SIG-M5 treated with dmso at 0.1 percent for 504 hours (cell line): Measurements from ENCODE around the gene CDX2.

ENCODE experiments used
- DNase-seq: peaks from one replicate; lab custom pipeline; 2025; ENCODE audit not compliant: unreplicated experiment; lab: John Stamatoyannopoulos, UW

Gene CDX2

DNA sequence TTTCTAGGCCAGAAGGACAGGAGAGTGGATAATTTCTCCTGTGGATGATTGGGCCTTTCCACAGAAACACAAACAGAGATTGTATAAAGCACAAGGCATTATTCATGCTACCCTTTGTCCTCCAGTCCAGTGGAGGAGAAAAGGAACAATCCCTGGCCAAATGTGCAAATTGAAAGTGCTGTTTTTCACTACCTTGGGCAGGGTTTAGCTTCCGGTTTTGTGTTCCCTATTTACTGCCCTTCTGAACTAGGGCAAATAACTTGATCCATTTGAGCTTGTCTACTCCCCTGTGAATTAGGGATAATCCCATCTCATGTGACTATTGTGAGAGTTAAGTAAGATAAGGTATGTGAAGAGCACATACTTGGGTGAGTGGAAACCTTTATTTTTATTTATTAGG, 36.0 kb downstream of the CDX2 start:
- DNase-seq = no peak

GRCh38 chr13:27929868-27930267, 39.2 kb downstream of the CDX2 start:
- DNase-seq = no peak

- no peak for DNase-seq
These were observed 40.0 kb downstream of the CDX2 start for GRCh38 chr13:27928805-27929753.

- DNase-seq = no peak
These were observed 40.7 kb downstream of the CDX2 start for GRCh38 chr13:27928353-27928804.

DNA sequence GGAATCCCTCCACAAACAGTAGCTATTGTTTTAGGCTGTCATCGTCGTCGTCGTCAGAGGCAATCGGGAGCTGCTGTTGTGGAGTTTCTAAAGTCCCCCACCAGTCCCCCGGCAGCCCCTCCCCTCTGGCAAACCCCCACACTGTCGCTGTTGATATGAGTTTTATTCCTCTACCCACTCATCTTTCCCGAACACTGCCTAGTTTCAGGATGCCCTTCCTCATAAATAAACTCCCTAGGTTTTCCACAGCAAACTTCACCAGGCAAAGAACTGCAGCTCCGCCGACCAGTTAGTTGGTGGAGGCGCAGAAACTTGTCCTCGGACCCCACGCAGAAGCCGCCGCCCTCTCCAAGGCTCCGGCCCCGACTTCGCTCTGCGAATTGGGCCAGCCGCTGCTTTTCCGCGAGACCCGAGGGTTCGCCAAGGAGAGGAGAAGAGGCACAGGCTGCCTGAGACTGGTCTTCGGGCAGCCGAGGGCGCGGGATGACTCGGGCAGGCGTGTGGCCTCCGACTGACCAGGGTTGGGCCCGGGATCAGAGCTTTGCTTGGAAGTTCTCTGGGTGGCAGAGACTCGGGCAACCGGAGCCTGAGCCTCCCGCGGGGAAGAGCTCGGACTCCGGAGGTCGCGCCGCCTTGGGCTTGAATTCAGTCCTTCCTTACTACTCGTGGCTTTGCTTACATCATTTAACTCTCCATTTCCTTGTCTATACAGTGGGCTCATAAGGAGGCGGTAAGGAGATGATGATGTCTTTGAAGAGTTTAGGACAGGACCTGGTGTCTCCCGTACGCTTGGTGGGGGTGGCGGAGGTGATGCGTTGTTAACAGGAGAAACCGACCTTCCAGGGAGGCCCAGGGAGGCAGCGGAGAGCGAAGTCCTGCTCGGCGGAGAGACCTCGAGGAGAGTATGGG, 41.4 kb downstream of the CDX2 start:
- no peak for DNase-seq

DNA sequence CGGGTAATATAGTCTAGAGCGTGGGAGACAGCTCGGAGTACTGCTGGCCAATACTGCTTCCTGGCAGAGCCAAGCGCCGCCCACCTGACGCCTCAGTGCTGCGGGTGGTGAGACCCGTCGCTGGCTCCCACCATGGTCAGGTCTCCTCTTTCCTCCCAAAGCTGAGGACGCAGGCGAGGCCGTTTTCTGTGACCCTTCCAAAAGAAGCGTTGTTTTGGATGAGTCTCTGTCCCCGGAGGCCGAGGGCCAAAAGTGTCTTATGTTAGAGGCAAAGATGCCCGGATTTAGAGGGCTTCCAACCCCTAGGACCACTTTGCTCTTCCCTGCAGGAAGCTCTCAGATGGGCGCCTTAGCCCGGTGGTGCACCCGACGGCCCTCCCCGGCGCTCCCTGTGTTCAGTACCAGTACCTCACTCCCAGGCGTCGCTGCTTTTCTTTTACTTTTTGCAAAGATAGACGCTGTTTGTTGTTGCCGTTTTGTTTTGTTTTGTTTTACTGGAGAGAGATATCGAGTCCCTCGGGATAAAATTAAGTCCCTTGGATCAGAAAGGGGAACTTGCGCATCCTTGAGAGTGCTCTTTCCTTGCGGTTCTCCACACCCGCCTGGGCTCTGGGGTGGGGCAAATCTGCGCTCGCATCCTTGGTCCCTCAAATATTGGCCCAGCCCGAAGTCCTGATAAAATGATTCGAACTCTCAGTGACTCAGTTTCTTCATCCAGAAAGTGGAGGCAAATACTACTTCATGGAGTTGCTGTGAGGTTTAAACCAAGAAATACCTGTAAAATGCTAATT, 42.3 kb downstream of the CDX2 start:
- DNase-seq = no peak

- no peak for DNase-seq
These were observed 43.7 kb downstream of the CDX2 start for GRCh38 chr13:27925220-27925991.

DNA sequence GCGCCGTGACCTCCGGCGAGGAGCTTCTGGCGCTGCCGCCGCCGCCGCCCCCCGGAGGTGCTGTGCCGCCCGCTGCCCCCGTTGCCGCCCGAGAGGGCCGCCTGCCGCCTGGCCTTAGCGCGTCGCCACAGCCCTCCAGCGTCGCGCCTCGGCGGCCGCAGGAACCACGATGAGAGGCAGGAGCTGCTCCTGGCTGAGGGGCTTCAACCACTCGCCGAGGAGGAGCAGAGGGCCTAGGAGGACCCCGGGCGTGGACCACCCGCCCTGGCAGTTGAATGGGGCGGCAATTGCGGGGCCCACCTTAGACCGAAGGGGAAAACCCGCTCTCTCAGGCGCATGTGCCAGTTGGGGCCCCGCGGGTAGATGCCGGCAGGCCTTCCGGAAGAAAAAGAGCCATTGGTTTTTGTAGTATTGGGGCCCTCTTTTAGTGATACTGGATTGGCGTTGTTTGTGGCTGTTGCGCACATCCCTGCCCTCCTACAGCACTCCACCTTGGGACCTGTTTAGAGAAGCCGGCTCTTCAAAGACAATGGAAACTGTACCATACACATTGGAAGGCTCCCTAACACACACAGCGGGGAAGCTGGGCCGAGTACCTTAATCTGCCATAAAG, 44.5 kb downstream of the CDX2 start:
- DNase-seq = no peak

DNA sequence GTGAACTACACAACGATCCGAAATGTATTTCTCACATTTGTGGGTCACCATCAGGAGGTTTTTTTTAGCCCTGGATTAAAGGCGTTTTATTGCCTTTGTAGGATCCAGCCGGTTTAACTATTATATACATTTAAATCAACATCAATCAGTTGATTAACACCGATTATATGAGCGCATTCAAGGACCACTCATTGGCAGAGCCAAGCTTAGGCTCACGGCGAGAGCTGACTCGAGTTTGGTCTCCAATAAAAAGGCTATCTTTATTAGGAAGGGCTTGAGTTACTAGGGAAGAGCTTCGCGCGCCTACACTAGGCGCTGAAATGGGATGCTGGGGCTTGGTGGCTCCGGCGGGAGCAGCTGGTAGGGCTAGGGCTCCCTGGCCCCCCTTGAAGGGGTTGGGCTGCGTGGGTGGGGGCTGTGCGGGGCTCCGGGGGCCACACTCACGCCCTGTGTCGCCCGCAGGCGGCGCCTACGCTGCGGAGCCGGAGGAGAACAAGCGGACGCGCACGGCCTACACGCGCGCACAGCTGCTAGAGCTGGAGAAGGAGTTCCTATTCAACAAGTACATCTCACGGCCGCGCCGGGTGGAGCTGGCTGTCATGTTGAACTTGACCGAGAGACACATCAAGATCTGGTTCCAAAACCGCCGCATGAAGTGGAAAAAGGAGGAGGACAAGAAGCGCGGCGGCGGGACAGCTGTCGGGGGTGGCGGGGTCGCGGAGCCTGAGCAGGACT, 45.2 kb downstream of the CDX2 start:
- no peak for DNase-seq

GRCh38 chr13:27922883-27923612, 46.1 kb downstream of the CDX2 start:
- DNase-seq = no peak

- no peak for DNase-seq
These were observed 46.9 kb downstream of the CDX2 start for GRCh38 chr13:27921961-27922882.

- DNase-seq = no peak
These were observed 47.6 kb downstream of the CDX2 start for GRCh38 chr13:27921421-27921960.

- no peak for DNase-seq
These were observed 48.3 kb downstream of the CDX2 start for GRCh38 chr13:27920677-27921420.

GRCh38 chr13:27919934-27920676, 49.0 kb downstream of the CDX2 start, which contains the start of gene PDX1:
Gene PDX1 (plus strand): TSS chr13:27920000. CDS start chr13:27920139, 139 bp downstream.
- no peak for DNase-seq

- DNase-seq = no peak
These were observed 49.5 kb downstream of the CDX2 start for GRCh38 chr13:27919659-27919933.
